B cell (primary cell): ENCODE results near the gene MARCHF3. TPM values are rescaled to one million over a fixed set of nuclear protein-coding genes. Genes with fewer than 3 reads are reported as not detected.
A peak's percentile ranks its signal among the peaks of the same experiment; 100 is the strongest.

Experiments
- ATAC-seq: fragments of 200-7000 bp; cut with Tn5 transposase; one replicate; pipeline ENCODE4 v1.10.0; 2021; ENCODE audit warnings: low read depth, mild to moderate bottlenecking, moderate number of reproducible peaks, moderate library complexity
- CTCF ChIA-PET: fragments of 350-600 bp; sonication (Branson Sonifier 250); formaldehyde crosslinking; loops from one replicate; lab custom pipeline; 2021; ENCODE audit warnings: antibody characterized with exemption, inconsistent platforms; lab: Charles Lee
- POLR2A ChIA-PET: fragments of 350-600 bp; sonication (Branson Sonifier 250); formaldehyde crosslinking; loops from one replicate; lab custom pipeline; 2021; ENCODE audit warnings: antibody characterized with exemption; lab: Charles Lee
- DNase-seq: peaks from one replicate; pipeline ENCODE4 v3.0.0; 2013
- H2AFZ ChIP-seq: 2 replicates; pipeline ENCODE4 v1.6.1; 2012; ENCODE audit warnings: mild to moderate bottlenecking, low read depth, low read length; ENCODE audit not compliant: insufficient read depth, poor library complexity, severe bottlenecking
- H3K27ac ChIP-seq, 2 donors: 1 replicate in 1 of 2; 2 replicates in 1 of 2; pipeline ENCODE4 v1.5.1; 2012 to 2013; ENCODE audit warnings: low read length in 2 of 2, mild to moderate bottlenecking in 2 of 2, moderate library complexity in 1 of 2
- H3K27me3 ChIP-seq, 4 experiments: fragments of 200-600 bp in 1 of 4; sonication (generic) in 1 of 4; replicated peaks in 1 of 4; 1 replicate in 2 of 4; 2 replicates in 2 of 4; pipeline versions ENCODE4 v1.6.1 to v1.7.0; 2013 to 2016; ENCODE audit warnings: low read length in 3 of 4, mild to moderate bottlenecking in 2 of 4, mixed read lengths in 1 of 4, moderate library complexity in 1 of 4; ENCODE audit not compliant: insufficient read depth in 4 of 4, control insufficient read depth in 3 of 4; ENCODE audit errors: control extremely low read depth in 1 of 4
- H3K36me3 ChIP-seq, 2 experiments: replicated peaks in 1 of 2; 1 replicate in 1 of 2; 2 replicates in 1 of 2; pipeline versions ENCODE4 v1.6.1 to v1.7.1; 2013; ENCODE audit warnings: low read length in 1 of 2; ENCODE audit not compliant: insufficient read depth in 2 of 2, control insufficient read depth in 1 of 2; ENCODE audit errors: control extremely low read depth in 1 of 2, extremely low read depth in 1 of 2
- H3K4me1 ChIP-seq, 2 donors: fragments of 200-600 bp in 1 of 2; sonication (generic) in 1 of 2; 1 replicate in 1 of 2; 2 replicates in 1 of 2; pipeline versions ENCODE4 v1.5.1 to v1.6.1; 2013 to 2017; ENCODE audit warnings: low read length in 2 of 2; ENCODE audit not compliant: control insufficient read depth in 2 of 2, insufficient read depth in 2 of 2
- H3K4me2 ChIP-seq: replicated peaks from 2 replicates; pipeline ENCODE3; 2012; ENCODE audit warnings: mild to moderate bottlenecking, low read depth, low read length; ENCODE audit not compliant: poor library complexity, severe bottlenecking
- H3K4me3 ChIP-seq, 5 experiments: fragments of 200-600 bp in 1 of 5; sonication (generic) in 1 of 5; 1 replicate in 3 of 5; 2 replicates in 2 of 5; pipeline versions ENCODE4 v1.5.1 to v1.7.0; 2011 to 2016; ENCODE audit warnings: low read length in 4 of 5, mild to moderate bottlenecking in 4 of 5, low read depth in 2 of 5, control low read depth in 1 of 5, moderate library complexity in 1 of 5; ENCODE audit not compliant: insufficient read depth in 1 of 5; ENCODE audit errors: control extremely low read depth in 1 of 5, extremely low read depth in 1 of 5
- H3K79me2 ChIP-seq: fragments of 200-600 bp; sonication (generic); one replicate; pipeline ENCODE4 v1.6.0; 2016; ENCODE audit warnings: low read length; ENCODE audit not compliant: control insufficient read depth, insufficient read depth
- H3K9ac ChIP-seq: fragments of 200-600 bp; sonication (generic); 2 replicates; pipeline ENCODE4 v1.6.1; 2017; ENCODE audit warnings: mild to moderate bottlenecking, low read length, moderate library complexity
- H3K9me3 ChIP-seq, 3 donors: one replicate each; pipeline versions ENCODE4 v1.6.1 to v1.7.1; 2013; ENCODE audit warnings: low read length in 2 of 3; ENCODE audit not compliant: control insufficient read depth in 2 of 3, insufficient read depth in 1 of 3; ENCODE audit errors: control extremely low read depth in 1 of 3
- H4K20me1 ChIP-seq: 2 replicates; pipeline ENCODE4 v1.6.0; 2012; ENCODE audit warnings: mild to moderate bottlenecking, low read length; ENCODE audit not compliant: insufficient read depth, control insufficient read depth, poor library complexity, severe bottlenecking
- H3K27ac Mint-ChIP-seq: one replicate; pipeline ENCODE4 v1.8.0; 2021; ENCODE audit warnings: mixed read lengths
- H3K27me3 Mint-ChIP-seq: one replicate; pipeline ENCODE4 v1.8.0; 2021; ENCODE audit warnings: mixed read lengths
- H3K4me1 Mint-ChIP-seq: one replicate; pipeline ENCODE4 v1.8.0; 2021; ENCODE audit warnings: mixed read lengths
- H3K4me3 Mint-ChIP-seq: one replicate; pipeline ENCODE4 v1.8.0; 2021; ENCODE audit warnings: mixed read lengths
- H3K9me3 Mint-ChIP-seq: one replicate; pipeline ENCODE4 v1.8.0; 2022; ENCODE audit warnings: mixed read lengths; ENCODE audit not compliant: insufficient read depth
- CTCF ChIP-seq: fragments of 200-600 bp; IDR thresholded peaks from one replicate; pipeline ENCODE4 v1.8.0; 2022; ENCODE audit warnings: antibody characterized with exemption, mild to moderate bottlenecking
- EZH2 ChIP-seq: IDR thresholded peaks from 2 replicates; pipeline ENCODE4 v1.6.1; 2012; ENCODE audit warnings: borderline replicate concordance, low read depth, mild to moderate bottlenecking, moderate library complexity, low read length; ENCODE audit not compliant: insufficient read depth, poor library complexity, severe bottlenecking
- WGBS: methylation state at CpG from one replicate; pipeline ENCODE4 v1.1.5; 2013; ENCODE audit warnings: missing lambda C conversion rate; ENCODE audit not compliant: insufficient coverage; 5-methylcytosine and 5-hydroxymethylcytosine counted together
- intact Hi-C: fragments of 100-400 bp; cut with micrococcal nuclease; formaldehyde crosslinking; loops from one replicate; pipeline ENCODE4 v1.10.0; 2022
- polyA plus RNA-seq: library from polyadenylated mRNA; depleted of rRNA; stranded (reverse); fragments of >200 nt; gene quantifications from 2 replicates; pipeline ENCODE4 v1.2.3, GENCODE V29; 2012
- total RNA-seq, 2 donors: library from RNA; stranded (reverse); fragments of 120-200 nt in 1 of 2; gene quantifications; 1 replicate in 1 of 2; 2 replicates in 1 of 2; pipeline versions ENCODE4 v1.2.3 to v1.2.4, GENCODE V29; 2013 to 2022

Gene MARCHF3
- total and polyA plus RNA-seq, 2 donors (not counting 1 experiment from before 2014, with no cell fraction given), result 31.6 to 35.0 TPM

- H3K9me3 ChIP-seq, result peaks cover 0 to 4% (median 0%) of the 10 kb centered on the region in 3 donors
- Mint-ChIP-seq H3K27me3 (no peaks in the 10 kb centered on the region), H3K4me3 (no peak overlapping the region), H3K9me3 (no peaks in the 10 kb centered on the region), H3K4me1 (peaks cover 42% of the 10 kb centered on the region), H3K27ac (no peak overlapping the region)
- peaks cover 15% of the 10 kb centered on the region for H4K20me1 ChIP-seq
- H3K4me1 ChIP-seq, result peaks cover 11 to 20% of the 10 kb centered on the region in 2 donors
- intact Hi-C loops, result no loop called here
- H3K9ac ChIP-seq, result no peak overlapping the region
- ATAC-seq (no peak), DNase-seq (no peak)
- no peak overlapping the region for H3K4me2 ChIP-seq
- peaks cover 87% of the 10 kb centered on the region for H3K79me2 ChIP-seq
- POLR2A ChIA-PET, result no interaction called here
- no peak overlapping the region for H3K4me3 ChIP-seq
- H3K27ac ChIP-seq, result no peak overlapping the region
- H3K36me3 ChIP-seq, result no peaks in the 10 kb centered on the region
- no peak overlapping the region for H2AFZ ChIP-seq
- 63% methylated on average over 4 of the region's 4 CpGs for WGBS
- TF ChIP-seq CTCF (no peak), EZH2 (no peak)
- no peaks in the 10 kb centered on the region for H3K27me3 ChIP-seq
- CTCF ChIA-PET, result no interaction called here
Measured at GRCh38 chr5:126936775-126937418, 93.5 kb downstream of the MARCHF3 start.

- no peaks in the 10 kb centered on the region for H3K27me3 ChIP-seq
- H3K4me1 ChIP-seq, result peaks cover 10 to 11% of the 10 kb centered on the region in 2 donors
- no peak for DNase-seq
- no peaks in the 10 kb centered on the region for H3K36me3 ChIP-seq
- peaks cover 37% of the 10 kb centered on the region for H4K20me1 ChIP-seq
- H3K4me3 Mint-ChIP-seq, result no peak overlapping the region
- H3K27ac Mint-ChIP-seq, result no peak overlapping the region
- no peak overlapping the region for H3K4me3 ChIP-seq
- peaks cover 79% of the 10 kb centered on the region for H3K79me2 ChIP-seq
- ATAC-seq, result no peak
- intact Hi-C loops, result no loop called here
- ChIA-PET POLR2A (no interaction called here), CTCF (interaction anchor here (0.7 to 1.5 kb wide), 2 partner anchors 11 to 94 kb away, joined by 3 to 7 read pairs; no protein-coding TSS in a partner anchor)
- peaks cover 42% of the 10 kb centered on the region for H3K4me1 Mint-ChIP-seq
- H2AFZ ChIP-seq, result no peak overlapping the region
- no peaks in the 10 kb centered on the region for H3K27me3 Mint-ChIP-seq
- peak overlapping the region; percentile 6 for H3K4me2 ChIP-seq
- no peak for TF ChIP-seq CTCF
- TF ChIP-seq EZH2, result no peak
- no peaks in the 10 kb centered on the region for H3K9me3 Mint-ChIP-seq
- WGBS, result 55% methylated on average over 1 of the region's 3 CpGs
- peaks cover 0 to 4% (median 0%) of the 10 kb centered on the region in 3 donors for H3K9me3 ChIP-seq
- H3K9ac ChIP-seq, result no peak overlapping the region
- H3K27ac ChIP-seq, result no peak overlapping the region
Measured at GRCh38 chr5:126931963-126932660, 98.2 kb downstream of the MARCHF3 start.
